GM18511 (cell line): ENCODE data around the gene PLXNA2.

ENCODE experiments used
- ATAC-seq: cut with Tn5 transposase; IDR thresholded peaks from one replicate; pipeline ENCODE4 v1.9.1; 2021; ENCODE audit warnings: mild to moderate bottlenecking, moderate library complexity; ENCODE audit not compliant: unreplicated experiment

The PLXNA2 gene, protein sequence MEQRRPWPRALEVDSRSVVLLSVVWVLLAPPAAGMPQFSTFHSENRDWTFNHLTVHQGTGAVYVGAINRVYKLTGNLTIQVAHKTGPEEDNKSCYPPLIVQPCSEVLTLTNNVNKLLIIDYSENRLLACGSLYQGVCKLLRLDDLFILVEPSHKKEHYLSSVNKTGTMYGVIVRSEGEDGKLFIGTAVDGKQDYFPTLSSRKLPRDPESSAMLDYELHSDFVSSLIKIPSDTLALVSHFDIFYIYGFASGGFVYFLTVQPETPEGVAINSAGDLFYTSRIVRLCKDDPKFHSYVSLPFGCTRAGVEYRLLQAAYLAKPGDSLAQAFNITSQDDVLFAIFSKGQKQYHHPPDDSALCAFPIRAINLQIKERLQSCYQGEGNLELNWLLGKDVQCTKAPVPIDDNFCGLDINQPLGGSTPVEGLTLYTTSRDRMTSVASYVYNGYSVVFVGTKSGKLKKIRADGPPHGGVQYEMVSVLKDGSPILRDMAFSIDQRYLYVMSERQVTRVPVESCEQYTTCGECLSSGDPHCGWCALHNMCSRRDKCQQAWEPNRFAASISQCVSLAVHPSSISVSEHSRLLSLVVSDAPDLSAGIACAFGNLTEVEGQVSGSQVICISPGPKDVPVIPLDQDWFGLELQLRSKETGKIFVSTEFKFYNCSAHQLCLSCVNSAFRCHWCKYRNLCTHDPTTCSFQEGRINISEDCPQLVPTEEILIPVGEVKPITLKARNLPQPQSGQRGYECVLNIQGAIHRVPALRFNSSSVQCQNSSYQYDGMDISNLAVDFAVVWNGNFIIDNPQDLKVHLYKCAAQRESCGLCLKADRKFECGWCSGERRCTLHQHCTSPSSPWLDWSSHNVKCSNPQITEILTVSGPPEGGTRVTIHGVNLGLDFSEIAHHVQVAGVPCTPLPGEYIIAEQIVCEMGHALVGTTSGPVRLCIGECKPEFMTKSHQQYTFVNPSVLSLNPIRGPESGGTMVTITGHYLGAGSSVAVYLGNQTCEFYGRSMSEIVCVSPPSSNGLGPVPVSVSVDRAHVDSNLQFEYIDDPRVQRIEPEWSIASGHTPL (N-terminal part only)

DNA sequence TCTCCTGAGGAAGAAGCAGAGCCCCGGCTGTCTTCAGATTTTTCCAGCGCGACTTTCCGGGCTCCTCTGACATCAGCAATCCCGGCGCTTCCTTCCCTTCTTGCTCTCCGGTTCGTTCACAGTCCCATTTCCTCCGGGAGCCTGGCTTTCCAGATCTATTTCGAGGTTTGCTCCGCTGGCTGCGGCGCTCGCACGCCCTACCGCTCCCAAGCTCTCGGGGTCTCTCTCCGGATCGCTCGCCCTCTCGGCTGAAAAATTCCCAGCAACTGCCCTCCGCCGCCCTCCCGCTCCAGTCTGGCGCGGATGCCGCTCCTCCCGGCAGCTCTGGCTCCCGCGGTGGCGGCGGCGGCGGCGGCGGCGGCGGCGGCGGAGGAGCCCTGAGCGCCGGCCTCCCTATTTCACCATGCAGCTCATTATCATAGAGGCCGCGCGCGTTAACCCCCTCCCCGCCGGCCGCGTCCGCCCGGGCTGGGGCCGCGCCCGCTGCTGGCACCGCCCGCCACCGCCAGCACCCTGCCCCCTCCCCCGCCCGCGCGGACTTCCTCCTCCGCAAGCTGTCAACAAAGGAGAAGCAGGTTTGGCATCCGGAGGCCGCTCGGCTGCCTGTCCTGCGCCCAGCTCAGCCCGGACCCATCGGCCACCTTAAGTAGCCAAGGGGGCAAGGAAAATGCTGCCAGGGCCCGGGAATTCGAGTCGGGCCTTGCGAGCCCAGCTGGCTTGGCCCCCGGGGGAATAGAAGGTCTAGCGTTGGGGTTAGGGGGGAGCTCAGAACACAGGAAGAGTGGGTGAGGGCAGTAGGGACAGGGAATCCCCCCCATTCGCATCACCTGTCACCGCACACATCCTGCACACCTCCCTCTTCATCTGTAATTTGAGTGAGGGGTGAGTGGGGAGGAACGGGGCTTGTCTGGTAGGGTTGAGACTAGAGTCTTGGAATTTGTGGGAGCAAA, at the start of gene PLXNA2:
TSS of gene PLXNA2 (minus strand) at position 418 of the 950 bp plus-strand sequence. CDS start 26,462 bp downstream, outside the sequence.
- ATAC-seq, result peak; percentile 49

DNA sequence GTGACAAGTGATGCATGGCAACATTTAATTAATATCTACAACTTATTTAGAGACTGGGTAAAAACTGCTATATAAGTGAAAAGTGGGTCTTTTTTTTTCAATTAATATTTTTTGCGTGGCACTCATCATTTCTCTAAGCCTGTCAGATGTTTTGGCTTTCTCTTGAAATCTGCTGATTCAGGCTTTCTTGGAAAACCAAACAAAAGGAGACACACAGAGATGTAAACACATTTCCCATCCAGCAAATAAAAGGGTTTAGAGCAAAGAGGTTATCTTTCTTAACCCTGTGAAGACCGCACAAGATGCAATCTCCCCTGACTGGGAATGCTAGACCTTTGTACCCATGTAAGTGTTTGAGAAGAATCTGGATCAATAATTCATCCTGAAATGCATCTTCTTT, 48.7 kb upstream of the PLXNA2 start:
- no peak for ATAC-seq

DNA sequence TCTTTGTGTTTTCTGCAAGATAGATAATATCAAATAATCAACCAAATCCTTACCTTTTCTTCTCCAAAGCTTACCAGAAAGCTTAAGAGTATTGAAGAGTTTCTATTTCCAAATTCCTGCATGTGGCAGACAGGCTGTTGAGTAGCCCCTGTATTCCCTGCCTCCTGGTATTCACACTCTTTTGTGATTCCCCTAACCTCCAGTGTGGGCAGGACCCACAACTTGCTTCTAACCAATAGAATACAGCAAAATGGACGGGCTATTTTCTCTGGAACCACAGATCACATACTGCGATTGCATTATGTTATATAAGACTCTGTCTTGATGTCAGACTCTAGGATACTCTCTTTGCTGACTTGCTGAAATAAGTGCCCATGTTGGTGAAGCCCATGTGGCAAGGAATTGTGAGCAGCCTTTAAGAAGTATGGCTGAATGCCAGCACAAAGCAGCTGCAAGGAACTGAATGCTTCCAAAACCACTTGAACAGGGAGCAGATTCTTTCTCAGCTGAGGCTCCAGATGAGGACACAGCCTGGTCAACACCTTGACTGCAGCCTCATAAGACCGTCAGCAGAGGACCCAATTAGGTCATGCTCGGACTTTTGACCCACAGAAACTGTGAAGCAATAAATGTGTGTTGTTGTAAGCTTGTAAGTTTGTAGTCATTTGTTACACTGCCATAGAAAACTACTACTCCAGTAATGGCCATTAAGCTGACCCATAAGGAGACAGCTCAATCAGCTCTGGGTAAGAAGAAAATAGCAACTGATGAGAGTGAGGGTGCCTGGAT, 47.9 kb upstream of the PLXNA2 start:
- ATAC-seq, result no peak

DNA sequence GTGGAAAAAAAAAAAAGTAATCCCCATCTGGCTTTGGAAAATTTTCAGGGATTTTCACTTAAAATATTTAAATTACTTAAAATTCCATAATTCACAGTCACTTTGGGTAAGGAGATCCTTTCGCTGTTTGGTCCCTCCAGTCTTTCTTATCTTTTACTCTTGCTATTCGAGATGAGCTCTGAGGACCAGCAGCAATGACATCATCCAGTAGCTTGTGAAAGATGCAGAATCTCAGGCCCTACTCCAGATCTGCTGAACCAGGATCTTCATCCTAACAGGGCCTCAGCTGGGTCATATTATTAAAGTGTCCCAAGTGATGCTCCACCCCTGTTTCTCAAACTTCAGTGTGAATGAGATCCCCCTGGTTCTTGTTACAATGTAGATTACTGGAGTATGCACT, 46.9 kb upstream of the PLXNA2 start:
- ATAC-seq, result no peak

- no peak for ATAC-seq
Observed at GRCh38 chr1:208289716-208290115, 45.5 kb upstream of the PLXNA2 start.

DNA sequence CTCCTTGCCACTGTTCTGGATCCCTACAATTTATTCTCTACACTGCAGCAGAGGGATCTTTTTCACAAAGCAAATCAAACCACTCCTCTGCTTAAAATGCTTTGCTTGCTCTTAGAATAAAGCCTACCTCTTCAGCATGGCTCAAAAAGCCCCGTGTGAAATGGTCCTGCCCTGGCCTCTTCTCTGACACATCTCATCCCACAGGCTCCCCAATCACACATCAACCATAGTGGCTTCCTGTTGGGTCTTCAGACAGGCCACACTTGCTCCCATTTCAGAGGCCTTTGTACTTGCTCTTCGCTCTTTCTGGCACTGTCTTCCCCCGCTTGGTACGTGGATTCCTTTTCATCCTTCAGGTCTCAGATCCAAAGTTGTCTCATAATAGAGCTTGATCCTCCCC, 44.3 kb upstream of the PLXNA2 start:
- no peak for ATAC-seq

DNA sequence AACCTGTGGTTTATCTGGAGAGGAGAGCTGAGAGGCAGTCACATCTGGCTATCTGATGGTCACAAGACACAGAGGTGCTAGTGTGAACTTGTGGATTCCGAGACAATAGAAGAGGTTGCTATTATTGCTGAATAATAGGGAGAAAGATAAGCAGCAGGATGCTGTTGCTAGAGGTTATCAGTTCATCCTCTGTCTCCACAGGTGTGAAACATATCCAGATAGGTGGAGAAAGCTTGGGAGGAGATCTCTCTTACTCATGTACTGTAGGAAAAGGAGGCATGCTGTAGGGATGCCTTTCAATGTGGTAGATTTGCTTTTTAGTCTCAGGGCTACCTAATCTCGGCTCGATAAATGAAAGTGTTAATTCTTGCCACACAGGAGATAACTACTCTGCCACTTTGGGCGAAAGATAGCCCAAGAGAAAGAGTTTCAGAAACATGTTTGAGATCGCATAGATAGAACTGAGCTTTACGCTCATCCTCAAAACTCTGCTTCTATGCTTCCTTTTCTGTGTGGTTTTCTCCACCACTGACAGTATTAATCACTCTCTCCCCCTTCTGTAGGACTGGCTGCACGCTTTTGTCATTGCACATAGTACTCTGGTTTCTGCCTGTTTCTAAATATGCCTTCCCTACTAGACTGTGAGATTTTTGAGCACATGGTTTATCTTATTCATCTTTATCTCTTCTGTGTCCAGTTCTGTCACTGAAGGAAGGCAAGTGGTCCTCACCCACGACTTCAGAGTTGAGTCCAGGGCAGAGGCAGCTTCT, 36.7 kb upstream of the PLXNA2 start:
- no peak for ATAC-seq

- no peak for ATAC-seq
Observed at GRCh38 chr1:208279826-208280588, 35.8 kb upstream of the PLXNA2 start.

DNA sequence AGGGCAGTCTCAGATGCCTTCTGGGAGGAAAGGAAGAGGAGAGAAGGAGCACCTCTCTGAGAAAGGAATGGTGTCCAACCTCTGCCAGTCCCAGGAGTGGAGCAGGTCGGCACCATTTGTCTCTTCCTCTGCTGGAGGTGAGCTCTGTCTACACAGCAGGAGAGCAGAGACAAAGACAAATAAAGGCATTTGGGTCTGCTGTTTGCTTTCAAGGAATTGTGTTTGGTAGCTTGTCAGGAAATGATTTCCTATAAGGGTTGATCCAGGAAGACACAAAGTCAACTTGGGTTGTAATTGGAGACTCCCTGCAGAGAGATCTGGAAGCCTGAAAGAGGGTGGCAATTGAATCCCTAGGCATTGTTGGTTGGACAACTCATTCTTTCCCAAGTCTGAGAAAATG, 34.5 kb upstream of the PLXNA2 start:
- no peak for ATAC-seq

GRCh38 chr1:208276757-208277435, 32.7 kb upstream of the PLXNA2 start:
- no peak for ATAC-seq

- ATAC-seq, result no peak
Observed at GRCh38 chr1:208275083-208275482, 30.9 kb upstream of the PLXNA2 start.

- ATAC-seq, result no peak
Observed at GRCh38 chr1:208273386-208274017, 29.3 kb upstream of the PLXNA2 start.

DNA sequence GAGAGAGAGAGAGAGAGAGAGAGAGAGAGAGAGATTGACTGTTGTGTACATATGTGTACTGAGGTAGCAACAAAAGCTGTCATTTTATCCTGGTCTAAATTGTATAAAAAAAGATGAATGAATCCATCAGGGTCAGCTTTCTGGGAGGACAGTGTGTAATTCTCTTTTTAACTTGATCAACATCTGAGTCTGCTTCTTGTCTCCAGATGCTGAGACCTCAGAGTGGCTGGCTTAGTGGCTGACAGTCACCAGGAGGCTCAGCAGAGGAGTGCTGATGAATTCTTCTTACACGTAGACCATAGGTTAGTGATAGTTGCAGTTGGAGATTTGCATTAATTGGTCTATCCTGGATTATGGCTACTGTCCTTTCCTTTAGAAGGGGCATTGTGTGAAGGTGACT, 28.5 kb upstream of the PLXNA2 start:
- ATAC-seq, result no peak

DNA sequence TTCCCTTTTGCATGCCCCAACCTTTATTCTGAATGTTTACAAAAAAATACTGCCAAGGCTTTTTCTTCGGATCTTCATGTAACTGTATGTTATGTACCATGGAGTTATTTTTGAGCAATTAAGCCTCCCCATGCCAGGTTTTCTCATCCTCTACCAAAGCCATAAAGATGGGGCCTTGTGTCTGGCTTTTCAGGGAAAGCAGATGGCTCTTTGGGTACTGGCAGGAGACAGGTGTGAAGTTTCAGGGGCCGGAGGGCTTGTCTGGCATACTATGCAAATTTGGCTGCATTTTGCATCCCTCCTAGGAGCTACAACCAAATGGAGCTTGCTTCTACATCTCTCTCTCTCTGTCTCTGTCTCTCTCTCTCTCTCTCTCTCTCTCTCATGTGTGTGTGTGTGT, 28.1 kb upstream of the PLXNA2 start:
- no peak for ATAC-seq

DNA sequence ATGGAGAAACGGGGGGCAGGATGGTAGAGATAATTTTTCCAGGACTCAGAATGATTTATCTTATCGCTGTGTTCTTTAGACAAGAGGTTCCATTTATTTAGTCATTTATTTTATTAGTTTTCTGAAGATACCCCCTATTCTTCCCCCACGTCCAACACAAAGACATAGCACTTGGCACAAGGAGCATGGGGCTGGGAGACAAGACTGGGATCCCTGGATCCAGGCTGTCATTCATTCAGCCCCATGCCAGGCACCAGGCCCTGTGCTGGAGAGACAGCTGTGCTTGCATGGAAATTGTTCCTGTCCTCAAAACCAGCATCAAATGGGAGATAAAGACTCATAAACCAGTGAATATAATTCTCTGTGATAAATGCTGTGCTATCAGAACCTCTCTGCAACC, 27.1 kb upstream of the PLXNA2 start:
- ATAC-seq, result no peak

- ATAC-seq, result no peak
Observed at GRCh38 chr1:208270651-208271141, 26.5 kb upstream of the PLXNA2 start.

DNA sequence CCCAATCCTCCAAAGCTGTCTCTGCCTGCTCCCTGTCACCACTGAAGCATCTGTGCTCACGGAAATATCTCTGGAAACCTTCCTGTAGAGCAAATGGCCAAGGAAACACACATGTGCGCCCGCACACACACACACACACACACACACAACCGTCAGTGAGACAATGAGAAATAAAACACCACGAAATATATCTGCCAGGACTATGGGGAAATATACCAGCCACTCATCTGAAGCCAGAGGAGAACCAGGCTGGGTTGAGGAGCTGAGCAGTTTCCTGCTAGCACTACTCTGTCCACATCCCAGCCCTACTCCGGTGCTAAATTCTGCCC, 25.1 kb upstream of the PLXNA2 start:
- ATAC-seq, result no peak
